Caco-2 (cell line): ENCODE results near the gene ATXN10. TPM values are rescaled to one million over a fixed set of nuclear protein-coding genes. Genes with fewer than 3 reads are reported as not detected.
"Not testable (repeated sequence)": the region's sequence is repeated elsewhere in the genome, so short reads cannot be mapped to it uniquely, and the experiment has no call there.

Experiments used
- BruUV-seq: library from RNA; stranded (reverse); fragments of 400-500 nt; replicated peaks from 2 replicates; lab custom pipeline; 2021; lab: Mats Ljungman, UMichigan
- CTCF ChIA-PET: fragments of 300-600 bp; sonication (Branson Sonifier 250); formaldehyde crosslinking; loops from one replicate; lab custom pipeline; 2022; ENCODE audit warnings: antibody characterized with exemption; lab: Charles Lee
- POLR2A ChIA-PET: fragments of 300-600 bp; sonication (Branson Sonifier 250); formaldehyde crosslinking; loops from one replicate; lab custom pipeline; 2022; ENCODE audit warnings: antibody characterized with exemption; lab: Charles Lee
- DNase-seq, 2 experiments: peaks; one replicate each; pipeline versions ENCODE4 v3.0.0 to v3.0.0-alpha.2; 2020 to 2022
- H3K27me3 ChIP-seq: replicated peaks from 2 replicates; pipeline ENCODE4 v1.6.0; 2011; ENCODE audit warnings: low read length; ENCODE audit not compliant: control insufficient read depth, insufficient read depth
- H3K36me3 ChIP-seq: 2 replicates; pipeline ENCODE4 v1.5.1; 2011; ENCODE audit warnings: low read length; ENCODE audit not compliant: control insufficient read depth, insufficient read depth
- H3K4me1 ChIP-seq: fragments of 250-450 bp; sonication (Bioruptor Pico); 2 replicates; pipeline ENCODE4 v1.5.1; 2020; ENCODE audit warnings: mild to moderate bottlenecking
- H3K4me3 ChIP-seq: 2 replicates; pipeline ENCODE4 v1.5.1; 2011; ENCODE audit warnings: low read depth, mild to moderate bottlenecking, control low read depth, low read length
- H3K9me3 ChIP-seq: fragments of 250-450 bp; sonication (Bioruptor Pico); 2 replicates; pipeline ENCODE4 v1.5.1; 2020; ENCODE audit warnings: mild to moderate bottlenecking, moderate library complexity
- H3K27ac Mint-ChIP-seq: one replicate; pipeline ENCODE4 v1.8.0; 2022; ENCODE audit warnings: mixed read lengths; ENCODE audit not compliant: unreplicated experiment
- H3K27me3 Mint-ChIP-seq: one replicate; pipeline ENCODE4 v1.8.0; 2022; ENCODE audit warnings: mixed read lengths; ENCODE audit not compliant: insufficient read depth, unreplicated experiment
- H3K36me3 Mint-ChIP-seq: one replicate; pipeline ENCODE4 v1.8.0; 2022; ENCODE audit warnings: mild to moderate bottlenecking, mixed read lengths; ENCODE audit not compliant: insufficient read depth, unreplicated experiment
- H3K4me1 Mint-ChIP-seq: one replicate; pipeline ENCODE4 v1.8.0; 2022; ENCODE audit warnings: low read depth, mixed read lengths; ENCODE audit not compliant: unreplicated experiment
- H3K4me3 Mint-ChIP-seq: one replicate; pipeline ENCODE4 v1.8.0; 2022; ENCODE audit warnings: mild to moderate bottlenecking, moderate library complexity, mixed read lengths; ENCODE audit not compliant: unreplicated experiment
- H3K9me3 Mint-ChIP-seq: one replicate; pipeline ENCODE4 v1.8.0; 2022; ENCODE audit warnings: mixed read lengths; ENCODE audit not compliant: unreplicated experiment
- CTCF ChIP-seq, 2 experiments: fragments of 200-600 bp in 1 of 2; IDR thresholded peaks; 1 replicate in 1 of 2; 2 replicates in 1 of 2; pipeline versions ENCODE4 v1.5.1 to v1.8.0; 2011 to 2022; ENCODE audit warnings: antibody characterized with exemption in 1 of 2, control low read depth in 1 of 2, inconsistent platforms in 1 of 2, low read depth in 1 of 2, low read length in 1 of 2, mild to moderate bottlenecking in 1 of 2, moderate library complexity in 1 of 2; ENCODE audit not compliant: insufficient read depth in 1 of 2, severe bottlenecking in 1 of 2, unreplicated experiment in 1 of 2
- intact Hi-C: fragments of 100-400 bp; cut with micrococcal nuclease; formaldehyde crosslinking; loops from one replicate; pipeline ENCODE4 v1.10.0; 2022; ENCODE audit not compliant: unreplicated experiment
- total RNA-seq: library from RNA; stranded (reverse); gene quantifications from 2 replicates; pipeline ENCODE4 v1.2.3, GENCODE V29; 2022

ATXN10 gene
- total RNA-seq, 1 experiment from 2014 or later: 155 TPM

GRCh38 chr22:45793161-45793560 lies 121.5 kb downstream of the ATXN10 start:
- BruUV-seq: no TSS peak
- ChIA-PET CTCF (no interaction called here), POLR2A (no interaction called here)
- Mint-ChIP-seq H3K4me3 (no peak overlapping the region), H3K36me3 (peaks cover 54% of the 10 kb centered on the region), H3K9me3 (peaks cover 37% of the 10 kb centered on the region), H3K27me3 (no peaks in the 10 kb centered on the region), H3K4me1 (no peaks in the 10 kb centered on the region), H3K27ac (no peak overlapping the region)
- peaks cover 2% of the 10 kb centered on the region; the same call in 1 of the 2 replicates for H3K36me3 ChIP-seq
- DNase-seq: no peak
- peaks cover 13% of the 10 kb centered on the region for H3K9me3 ChIP-seq
- no peaks in the 10 kb centered on the region for H3K4me1 ChIP-seq
- no peak for TF ChIP-seq CTCF (IDR thresholded peaks at IDR 0.05; ENCODE audit: insufficient read depth in 1 of 2, low read depth in 1 of 2, low read length in 1 of 2, severe bottlenecking in 1 of 2, unreplicated experiment in 1 of 2)
- no peaks in the 10 kb centered on the region for H3K27me3 ChIP-seq
- intact Hi-C loops: no loop called here
- H3K4me3 ChIP-seq: no peak overlapping the region

GRCh38 chr22:45793892-45794291 lies 122.3 kb downstream of the ATXN10 start:
- no peak for DNase-seq
- Histone ChIP-seq H3K27me3 (no peaks in the 10 kb centered on the region), H3K4me3 (no peak overlapping the region), H3K4me1 (no peaks in the 10 kb centered on the region), H3K9me3 (peaks cover 13% of the 10 kb centered on the region), H3K36me3 (peaks cover 2% of the 10 kb centered on the region; the same call in 1 of the 2 replicates)
- H3K9me3 Mint-ChIP-seq: peaks cover 37% of the 10 kb centered on the region
- intact Hi-C loops: no loop called here
- no peaks in the 10 kb centered on the region for H3K27me3 Mint-ChIP-seq
- H3K4me1 Mint-ChIP-seq: no peaks in the 10 kb centered on the region
- POLR2A ChIA-PET: no interaction called here
- BruUV-seq: no TSS peak
- CTCF ChIA-PET: no interaction called here
- peaks cover 58% of the 10 kb centered on the region for H3K36me3 Mint-ChIP-seq
- H3K27ac Mint-ChIP-seq: no peak overlapping the region
- no peak for TF ChIP-seq CTCF (IDR thresholded peaks at IDR 0.05; ENCODE audit: insufficient read depth in 1 of 2, low read depth in 1 of 2, low read length in 1 of 2, severe bottlenecking in 1 of 2, unreplicated experiment in 1 of 2)
- no peak overlapping the region for H3K4me3 Mint-ChIP-seq

GRCh38 chr22:45796009-45796408 lies 124.4 kb downstream of the ATXN10 start:
- H3K36me3 ChIP-seq, CTCF ChIA-PET, H3K4me3 ChIP-seq, BruUV-seq, POLR2A ChIA-PET, intact Hi-C loops, H3K4me1 Mint-ChIP-seq, H3K27ac Mint-ChIP-seq, H3K4me3 Mint-ChIP-seq, H3K27me3 Mint-ChIP-seq, H3K4me1 ChIP-seq, H3K27me3 ChIP-seq: not testable (repeated sequence)
- peaks cover 13% of the 10 kb centered on the region for H3K9me3 ChIP-seq
- peaks cover 37% of the 10 kb centered on the region for H3K9me3 Mint-ChIP-seq
- DNase-seq: peak in 1 of 2 experiments; percentile 29
- H3K36me3 Mint-ChIP-seq: peaks cover 68% of the 10 kb centered on the region

- peaks cover 53% of the 10 kb centered on the region for H3K36me3 Mint-ChIP-seq
Observed at GRCh38 chr22:45799291-45799690, 127.7 kb downstream of the ATXN10 start.

More at GRCh38 chr22:45799291-45799690, 127.7 kb downstream of the ATXN10 start:
- Histone ChIP-seq H3K4me3 (no peak overlapping the region), H3K4me1 (no peaks in the 10 kb centered on the region), H3K9me3 (peaks cover 13% of the 10 kb centered on the region), H3K27me3 (no peaks in the 10 kb centered on the region), H3K36me3 (peaks cover 2% of the 10 kb centered on the region; the same call in 1 of the 2 replicates)
- no peaks in the 10 kb centered on the region for H3K27me3 Mint-ChIP-seq
- ChIA-PET POLR2A (no interaction called here), CTCF (no interaction called here)
- no peak for TF ChIP-seq CTCF (IDR thresholded peaks at IDR 0.05; ENCODE audit: insufficient read depth in 1 of 2, low read depth in 1 of 2, low read length in 1 of 2, severe bottlenecking in 1 of 2, unreplicated experiment in 1 of 2)
- no peaks in the 10 kb centered on the region for H3K4me1 Mint-ChIP-seq
- intact Hi-C loops: no loop called here
- no peak overlapping the region for H3K27ac Mint-ChIP-seq
- BruUV-seq: no TSS peak
- H3K4me3 Mint-ChIP-seq: no peak overlapping the region
- H3K9me3 Mint-ChIP-seq: peaks cover 34% of the 10 kb centered on the region
- no peak for DNase-seq
